Measurements from ENCODE around the gene TBR1.

GRCh38 chr2:161426455-161426921 is 10.4 kb downstream of the TBR1 start:
- TF ChIP-seq CTCF (conservative IDR thresholded peaks at IDR 0.05) (no peak), EZH2 (IDR thresholded peaks at IDR 0.05; ENCODE audit: low read depth) (no peak)
